GM12873 (cell line): ENCODE results near the gene EVX2.

Source experiments
- CTCF ChIP-seq: IDR thresholded peaks from 2 replicates; pipeline ENCODE4 v1.5.1; 2012; ENCODE audit warnings: low read depth, mild to moderate bottlenecking, moderate library complexity, low read length, control low read depth; ENCODE audit not compliant: insufficient read depth; ENCODE audit errors: missing control alignments

EVX2 gene

GRCh38 chr2:176120364-176121189 lies 36.8 kb upstream of the EVX2 start:
- TF ChIP-seq CTCF = no peak

GRCh38 chr2:176118601-176119339 lies 35.0 kb upstream of the EVX2 start:
- TF ChIP-seq CTCF = peak; percentile 53

DNA sequence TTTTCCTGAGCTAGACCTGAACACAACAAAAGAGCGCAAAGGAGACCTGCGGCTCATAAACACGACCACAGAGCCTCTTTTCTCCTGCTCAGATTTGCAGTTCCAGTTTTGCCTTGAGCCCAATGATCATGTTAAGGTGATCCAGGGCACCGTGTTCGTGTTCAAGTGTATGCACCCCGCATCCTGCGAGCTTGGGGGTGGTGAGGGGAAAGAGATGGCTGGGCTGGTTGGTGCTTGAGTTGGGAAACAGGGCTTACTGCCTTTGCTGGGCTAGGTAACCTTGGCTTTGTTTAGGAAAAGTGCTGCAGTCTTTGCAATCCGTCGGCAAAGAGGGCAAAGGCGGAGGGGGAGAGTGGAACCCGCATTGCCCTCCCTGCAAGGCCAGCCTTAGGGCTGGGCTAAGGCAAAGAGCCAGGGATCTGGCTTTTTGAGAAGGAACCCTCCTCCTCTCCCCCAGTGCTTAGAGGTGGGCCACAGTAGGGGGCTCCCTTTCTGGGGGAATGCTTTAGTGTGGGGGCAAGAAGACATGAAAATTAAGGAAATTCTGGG lies 34.1 kb upstream of the EVX2 start:
- TF ChIP-seq CTCF = no peak

- TF ChIP-seq CTCF = no peak
These were observed 33.5 kb upstream of the EVX2 start for GRCh38 chr2:176117162-176117822.

GRCh38 chr2:176115883-176116813 lies 32.4 kb upstream of the EVX2 start, which contains the start of gene HOXD10:
HOXD10 (plus strand) TSS chr2:176116778; CDS start chr2:176116834, 56 bp downstream.
- no peak for TF ChIP-seq CTCF

GRCh38 chr2:176114930-176115625 lies 31.3 kb upstream of the EVX2 start:
- no peak for TF ChIP-seq CTCF
